ENCODE results near the gene TMEM132A. TPM values are rescaled to one million over a fixed set of nuclear protein-coding genes. Genes with fewer than 3 reads are reported as not detected.

TMEM132A gene
- total and polyA plus RNA-seq, 10 donors: 5.6 to 15.6 (median 10.5) TPM

- peaks cover 30 to 84% (median 58%) of the 10 kb centered on the region in 6 donors for H3K4me1 ChIP-seq
- intact Hi-C loops (cut with DNase I; ENCODE audit: low total_unique reads): no loop called here
- H3K4me3 ChIP-seq: no peak overlapping the region
- TF ChIP-seq CTCF (IDR thresholded peaks at IDR 0.05 in 8 of 11, conservative IDR thresholded peaks at IDR 0.05 in 3 of 11): peak in 7 of 11 experiments; percentile 6 to 46 (median 37)
- TF ChIP-seq POLR2A (IDR thresholded peaks at IDR 0.05): no peak
- peak in 1 of 3 donors; percentile 37 for TF ChIP-seq POLR2AphosphoS5 (IDR thresholded peaks at IDR 0.05)
- peak overlapping the region; percentile 50 to 97 (median 96) for H3K27ac ChIP-seq
- no peaks in the 10 kb centered on the region for H3K36me3 ChIP-seq
- no peaks in the 10 kb centered on the region for H3K9me3 ChIP-seq
- no peak for DNase-seq
- H3K27me3 ChIP-seq (replicated peaks in 1 of 7): no peaks in the 10 kb centered on the region
- WGBS, 5 donors: 41 to 50% (median 48%) methylated on average over 5 of the region's 5 CpGs
These were observed 13.4 kb upstream of the TMEM132A start for GRCh38 chr11:60910711-60911380.

GRCh38 chr11:60912223-60912850, 11.9 kb upstream of the TMEM132A start:
- no peak for DNase-seq
- 62 to 72% (median 68%) methylated on average over 12 of the region's 12 CpGs for WGBS, 5 donors

GRCh38 chr11:60912851-60913528, 11.3 kb upstream of the TMEM132A start:
- peak overlapping the region; percentile 91 to 97 (median 96) for H3K27ac ChIP-seq
- H3K36me3 ChIP-seq: no peaks in the 10 kb centered on the region
- H3K4me3 ChIP-seq: peak overlapping the region in 4 of 8 donors; percentile 80 to 98 (median 92)
- intact Hi-C loops (cut with DNase I; ENCODE audit: low total_unique reads): no loop called here
- no peaks in the 10 kb centered on the region for H3K9me3 ChIP-seq
- peak; percentile 82 for DNase-seq
- 81 to 90% (median 84%) methylated on average over 22 of the region's 22 CpGs for WGBS, 5 donors
- H3K27me3 ChIP-seq (replicated peaks in 1 of 7): no peaks in the 10 kb centered on the region
- peaks cover 38 to 88% (median 67%) of the 10 kb centered on the region in 6 donors for H3K4me1 ChIP-seq
- TF ChIP-seq CTCF (IDR thresholded peaks at IDR 0.05 in 8 of 11, conservative IDR thresholded peaks at IDR 0.05 in 3 of 11) (no peak), POLR2A (IDR thresholded peaks at IDR 0.05) (no peak), POLR2AphosphoS5 (IDR thresholded peaks at IDR 0.05) (no peak)

More at GRCh38 chr11:60912223-60912850, 11.9 kb upstream of the TMEM132A start:
- H3K9me3 ChIP-seq: no peaks in the 10 kb centered on the region
- H3K27ac ChIP-seq: peak overlapping the region; percentile 91 to 97 (median 96)
- H3K4me1 ChIP-seq: peaks cover 38 to 88% (median 65%) of the 10 kb centered on the region in 6 donors
- no peaks in the 10 kb centered on the region for H3K36me3 ChIP-seq
- TF ChIP-seq CTCF (IDR thresholded peaks at IDR 0.05 in 8 of 11, conservative IDR thresholded peaks at IDR 0.05 in 3 of 11) (no peak), POLR2AphosphoS5 (IDR thresholded peaks at IDR 0.05) (no peak), POLR2A (IDR thresholded peaks at IDR 0.05) (no peak)
- intact Hi-C loops (cut with DNase I; ENCODE audit: low total_unique reads): no loop called here
- H3K27me3 ChIP-seq (replicated peaks in 1 of 7): no peaks in the 10 kb centered on the region
- H3K4me3 ChIP-seq: peak overlapping the region in 1 of 8 donors; percentile 0

Data from spleen (tissue), 11 donors.